Effector memory CD4-positive, alpha-beta T cell (primary cell): ENCODE data around the gene MS4A13.

Source experiments
- DNase-seq, 3 donors: peaks; one replicate each; pipeline ENCODE4 v3.0.0-alpha.2; 2020
- H3K27ac ChIP-seq: 2 replicates; pipeline ENCODE4 v1.7.0; 2013; ENCODE audit warnings: mild to moderate bottlenecking, low read length, moderate library complexity; ENCODE audit not compliant: insufficient read depth, poor library complexity, severe bottlenecking
- H3K27me3 ChIP-seq: replicated peaks from 2 replicates; pipeline ENCODE4 v1.7.0; 2013; ENCODE audit warnings: mild to moderate bottlenecking, low read length; ENCODE audit not compliant: insufficient read depth, control insufficient read depth, poor library complexity, severe bottlenecking
- H3K36me3 ChIP-seq: 2 replicates; pipeline ENCODE4 v1.7.0; 2013; ENCODE audit warnings: mild to moderate bottlenecking, low read length, moderate library complexity; ENCODE audit not compliant: control insufficient read depth, insufficient read depth
- H3K4me1 ChIP-seq: 2 replicates; pipeline ENCODE4 v1.7.0; 2013; ENCODE audit warnings: low read length, mild to moderate bottlenecking; ENCODE audit not compliant: control insufficient read depth, insufficient read depth, poor library complexity, severe bottlenecking
- H3K4me3 ChIP-seq: 2 replicates; pipeline ENCODE4 v1.7.0; 2013; ENCODE audit warnings: low read length, low read depth, mild to moderate bottlenecking; ENCODE audit not compliant: insufficient read depth, poor library complexity, severe bottlenecking
- H3K9me3 ChIP-seq: 2 replicates; pipeline ENCODE4 v1.7.0; 2013; ENCODE audit warnings: mild to moderate bottlenecking, low read length, moderate library complexity; ENCODE audit not compliant: control insufficient read depth
- total RNA-seq, 3 donors: gene quantifications; one replicate each; lab custom pipeline; 2026; lab: John Stamatoyannopoulos, UW

The MS4A13 gene
- total RNA-seq: 0 reads per million in 3 donors

DNA sequence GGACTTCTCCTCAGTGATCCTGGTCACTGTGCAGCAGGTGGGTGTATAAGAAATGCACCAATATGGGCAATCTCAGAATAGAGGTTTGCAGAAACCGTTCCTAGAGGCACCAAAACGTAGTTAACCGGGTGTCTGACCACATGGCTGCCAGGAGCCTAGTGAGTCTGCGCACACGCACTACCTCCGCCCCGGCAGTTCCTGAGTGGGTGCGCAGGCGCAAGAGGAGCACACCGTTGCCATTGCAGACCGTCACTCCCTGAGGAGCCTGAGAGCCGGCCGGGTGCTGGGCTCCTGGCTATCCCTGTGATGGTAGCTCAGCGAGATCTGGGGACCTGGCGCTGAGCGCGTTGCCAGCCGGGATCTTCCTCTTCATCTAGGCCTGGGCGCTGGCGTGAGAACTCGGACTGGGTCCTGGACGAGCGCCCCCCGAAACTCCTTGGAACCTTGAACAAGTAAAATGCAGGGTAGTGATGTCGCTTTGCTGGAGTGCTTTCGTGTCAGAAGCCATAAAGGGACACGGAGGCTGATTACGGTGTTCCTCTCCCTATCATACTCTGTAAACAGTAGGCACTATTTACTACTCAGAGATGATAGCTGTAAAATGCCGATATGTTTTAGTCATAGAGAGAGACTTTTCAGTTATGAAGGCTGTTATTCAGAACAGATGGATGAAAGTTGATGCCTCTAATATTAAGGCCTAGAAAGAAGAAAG lies at the start of gene MS4A13:
TSS of gene MS4A13 (plus strand) at position 249 of the 712 bp plus-strand sequence. CDS start 2,692 bp downstream, outside the sequence.
- Histone ChIP-seq H3K4me1 (no peaks in the 10 kb centered on the region), H3K27ac (no peak within 1 kb of the TSS), H3K4me3 (no peak within 1 kb of the TSS), H3K9me3 (no peaks in the 10 kb centered on the region), H3K27me3 (peaks cover 5% of the 10 kb centered on the region), H3K36me3 (no peaks in the 10 kb centered on the region)
- DNase-seq: no peak

DNA sequence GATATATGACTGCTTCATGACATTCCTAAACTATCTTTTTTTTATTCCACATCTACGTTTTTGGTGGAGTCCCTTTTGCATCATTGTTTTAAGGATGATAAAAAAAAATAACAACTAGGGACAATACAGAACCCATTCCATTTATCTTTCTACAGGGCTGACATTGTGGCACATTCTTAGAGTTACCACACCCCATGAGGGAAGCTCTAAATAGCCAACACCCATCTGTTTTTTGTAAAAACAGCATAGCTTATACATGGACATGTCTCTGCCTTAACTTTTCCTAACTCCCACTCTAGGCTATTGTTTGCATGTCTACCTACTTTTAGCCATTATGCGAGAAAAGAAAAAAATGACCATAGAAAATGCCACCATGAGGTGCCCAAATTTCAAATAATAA lies 46.4 kb upstream of the MS4A13 start:
- Histone ChIP-seq H3K36me3 (no peaks in the 10 kb centered on the region), H3K27ac (no peak overlapping the region), H3K9me3 (no peaks in the 10 kb centered on the region), H3K27me3 (no peaks in the 10 kb centered on the region), H3K4me1 (no peaks in the 10 kb centered on the region), H3K4me3 (no peak overlapping the region)
- no peak for DNase-seq

DNA sequence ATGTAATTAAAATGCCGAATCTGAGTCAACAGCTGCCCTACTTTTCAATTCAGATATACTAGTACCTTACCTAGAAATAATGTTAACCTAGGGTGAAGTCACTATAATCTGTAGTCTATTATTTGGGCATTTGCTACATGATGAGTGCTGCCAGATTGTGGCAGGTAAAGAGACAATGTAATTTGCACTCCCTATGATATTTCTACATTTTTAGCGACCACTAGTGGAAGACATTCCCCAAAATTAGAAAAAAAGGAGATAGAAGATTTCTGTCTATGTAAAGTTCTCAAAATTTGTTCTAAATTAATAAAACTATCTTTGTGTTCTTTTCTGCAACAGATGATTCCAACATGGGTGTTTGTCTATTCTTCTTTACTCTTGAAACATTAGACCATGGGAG lies 45.5 kb upstream of the MS4A13 start:
- Histone ChIP-seq H3K36me3 (no peaks in the 10 kb centered on the region), H3K4me1 (no peaks in the 10 kb centered on the region), H3K9me3 (no peaks in the 10 kb centered on the region), H3K27ac (no peak overlapping the region), H3K27me3 (no peaks in the 10 kb centered on the region), H3K4me3 (no peak overlapping the region)
- DNase-seq: no peak

DNA sequence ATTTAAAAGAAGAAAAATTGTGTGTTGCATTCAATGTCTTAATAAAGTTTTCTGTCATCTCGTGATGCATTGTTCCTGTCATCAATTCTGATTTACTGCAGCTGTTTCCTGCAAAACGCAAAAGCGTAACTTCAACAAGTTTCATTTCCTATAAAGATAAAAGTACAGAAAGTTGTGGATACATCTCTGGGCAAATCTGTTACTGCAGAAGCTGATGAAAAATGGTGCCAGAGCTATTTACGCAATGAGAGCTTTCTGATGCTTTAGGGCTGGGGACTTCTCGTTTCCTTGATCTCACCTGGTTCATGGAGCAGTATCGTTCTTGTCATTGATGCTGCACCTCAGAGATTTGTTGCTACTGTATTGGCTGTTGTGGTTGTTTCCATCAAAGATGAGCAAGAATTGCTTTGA lies 38.2 kb upstream of the MS4A13 start:
- Histone ChIP-seq H3K4me1 (no peaks in the 10 kb centered on the region), H3K27me3 (no peaks in the 10 kb centered on the region), H3K4me3 (no peak overlapping the region), H3K9me3 (no peaks in the 10 kb centered on the region), H3K27ac (no peak overlapping the region), H3K36me3 (no peaks in the 10 kb centered on the region)
- DNase-seq: no peak

GRCh38 chr11:60482361-60482760 lies 32.8 kb upstream of the MS4A13 start:
- no peaks in the 10 kb centered on the region for H3K27me3 ChIP-seq
- no peaks in the 10 kb centered on the region for H3K9me3 ChIP-seq
- H3K4me1 ChIP-seq: no peaks in the 10 kb centered on the region
- no peak for DNase-seq
- H3K36me3 ChIP-seq: no peaks in the 10 kb centered on the region
- no peak overlapping the region for H3K27ac ChIP-seq
- no peak overlapping the region for H3K4me3 ChIP-seq

- no peaks in the 10 kb centered on the region for H3K9me3 ChIP-seq
- H3K36me3 ChIP-seq: no peaks in the 10 kb centered on the region
- H3K4me1 ChIP-seq: no peaks in the 10 kb centered on the region
- H3K4me3 ChIP-seq: no peak overlapping the region
- no peak for DNase-seq
- no peaks in the 10 kb centered on the region for H3K27me3 ChIP-seq
- no peak overlapping the region for H3K27ac ChIP-seq
These were observed 29.2 kb upstream of the MS4A13 start for GRCh38 chr11:60485987-60486386.

GRCh38 chr11:60492488-60493009 lies 22.6 kb upstream of the MS4A13 start, which contains the start of gene MS4A12:
Gene MS4A12, plus strand, starts transcription at chr11:60492778. Its CDS starts 4,541 bp downstream, at chr11:60497319.
- Histone ChIP-seq H3K4me1 (no peaks in the 10 kb centered on the region), H3K9me3 (no peaks in the 10 kb centered on the region), H3K4me3 (no peak within 1 kb of the TSS), H3K27me3 (no peaks in the 10 kb centered on the region), H3K27ac (no peak within 1 kb of the TSS), H3K36me3 (no peaks in the 10 kb centered on the region)
- DNase-seq: no peak

DNA sequence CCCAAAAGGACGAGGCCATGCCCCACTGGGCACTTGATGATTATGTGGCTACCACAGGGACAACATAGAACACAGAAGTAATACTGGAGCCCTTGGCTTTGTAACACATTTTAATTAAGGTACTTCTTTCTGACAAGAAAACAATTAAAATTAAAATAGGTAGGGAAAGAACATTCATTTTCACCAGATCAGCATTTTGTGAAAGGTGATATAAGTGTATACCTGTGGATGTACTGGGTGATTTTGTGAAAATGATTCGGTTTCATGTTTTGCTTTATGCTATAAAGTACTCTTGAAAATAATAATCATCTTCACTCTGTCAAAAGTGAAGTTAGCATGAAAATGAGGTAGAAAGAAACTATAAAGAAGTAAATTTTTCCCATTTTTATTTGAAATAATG lies 21.7 kb upstream of the MS4A13 start:
- H3K9me3 ChIP-seq: no peaks in the 10 kb centered on the region
- no peaks in the 10 kb centered on the region for H3K36me3 ChIP-seq
- DNase-seq: no peak
- no peak overlapping the region for H3K4me3 ChIP-seq
- H3K27me3 ChIP-seq: no peaks in the 10 kb centered on the region
- H3K4me1 ChIP-seq: no peaks in the 10 kb centered on the region
- no peak overlapping the region for H3K27ac ChIP-seq

- Histone ChIP-seq H3K9me3 (no peaks in the 10 kb centered on the region), H3K36me3 (no peaks in the 10 kb centered on the region), H3K27me3 (no peaks in the 10 kb centered on the region), H3K4me3 (no peak overlapping the region), H3K4me1 (no peaks in the 10 kb centered on the region), H3K27ac (no peak overlapping the region)
- DNase-seq: no peak
These were observed 16.8 kb upstream of the MS4A13 start for GRCh38 chr11:60498399-60498798.

GRCh38 chr11:60498853-60499252 lies 16.3 kb upstream of the MS4A13 start:
- Histone ChIP-seq H3K9me3 (no peaks in the 10 kb centered on the region), H3K27ac (no peak overlapping the region), H3K36me3 (no peaks in the 10 kb centered on the region), H3K4me3 (no peak overlapping the region), H3K27me3 (no peaks in the 10 kb centered on the region), H3K4me1 (no peaks in the 10 kb centered on the region)
- DNase-seq: no peak
